ENCODE data around the gene FRMPD1.

DNA sequence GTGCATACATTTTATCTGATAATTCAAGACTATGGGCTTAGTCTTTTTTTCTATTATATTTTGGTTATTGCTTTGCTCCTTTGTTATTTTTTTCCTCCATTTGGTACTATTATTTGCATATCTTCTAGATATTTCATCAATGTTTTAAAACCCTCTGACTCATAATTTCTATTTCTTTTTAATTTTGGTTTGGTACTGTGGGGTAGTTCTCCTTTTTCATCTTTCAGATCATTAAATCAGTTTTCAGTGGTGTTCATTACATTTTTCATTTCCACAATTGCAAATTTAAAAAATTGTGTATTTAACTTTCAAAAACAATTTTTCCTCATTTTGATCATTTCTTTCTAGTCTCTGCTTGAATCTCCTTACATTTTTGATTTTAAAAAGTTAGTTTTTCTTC is 7.5 kb upstream of the FRMPD1 start:
- TF ChIP-seq ZBTB20 (tag by site-specific recombination; IDR thresholded peaks at IDR 0.05), result no peak
- TF ChIP-seq, protein P1, sequence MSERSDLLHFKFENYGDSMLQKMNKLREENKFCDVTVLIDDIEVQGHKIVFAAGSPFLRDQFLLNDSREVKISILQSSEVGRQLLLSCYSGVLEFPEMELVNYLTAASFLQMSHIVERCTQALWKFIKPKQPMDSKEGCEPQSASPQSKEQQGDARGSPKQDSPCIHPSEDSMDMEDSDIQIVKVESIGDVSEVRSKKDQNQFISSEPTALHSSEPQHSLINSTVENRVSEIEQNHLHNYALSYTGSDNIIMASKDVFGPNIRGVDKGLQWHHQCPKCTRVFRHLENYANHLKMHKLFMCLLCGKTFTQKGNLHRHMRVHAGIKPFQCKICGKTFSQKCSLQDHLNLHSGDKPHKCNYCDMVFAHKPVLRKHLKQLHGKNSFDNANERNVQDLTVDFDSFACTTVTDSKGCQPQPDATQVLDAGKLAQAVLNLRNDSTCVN (tag by site-specific recombination; optimal IDR thresholded peaks at IDR 0.05), result no peak
- TF ChIP-seq YY1 (tag by site-specific recombination; IDR thresholded peaks at IDR 0.05), result no peak
- no peak for TF ChIP-seq ZNF248 (tag by site-specific recombination; IDR thresholded peaks at IDR 0.05)
- no peak for TF ChIP-seq HOXC10 (CRISPR knock-in tag; IDR thresholded peaks at IDR 0.05)
- TF ChIP-seq ZNF292 (tag by site-specific recombination; IDR thresholded peaks at IDR 0.05; ENCODE audit: borderline replicate concordance, low read depth), result no peak
- TF ChIP-seq, protein P2, sequence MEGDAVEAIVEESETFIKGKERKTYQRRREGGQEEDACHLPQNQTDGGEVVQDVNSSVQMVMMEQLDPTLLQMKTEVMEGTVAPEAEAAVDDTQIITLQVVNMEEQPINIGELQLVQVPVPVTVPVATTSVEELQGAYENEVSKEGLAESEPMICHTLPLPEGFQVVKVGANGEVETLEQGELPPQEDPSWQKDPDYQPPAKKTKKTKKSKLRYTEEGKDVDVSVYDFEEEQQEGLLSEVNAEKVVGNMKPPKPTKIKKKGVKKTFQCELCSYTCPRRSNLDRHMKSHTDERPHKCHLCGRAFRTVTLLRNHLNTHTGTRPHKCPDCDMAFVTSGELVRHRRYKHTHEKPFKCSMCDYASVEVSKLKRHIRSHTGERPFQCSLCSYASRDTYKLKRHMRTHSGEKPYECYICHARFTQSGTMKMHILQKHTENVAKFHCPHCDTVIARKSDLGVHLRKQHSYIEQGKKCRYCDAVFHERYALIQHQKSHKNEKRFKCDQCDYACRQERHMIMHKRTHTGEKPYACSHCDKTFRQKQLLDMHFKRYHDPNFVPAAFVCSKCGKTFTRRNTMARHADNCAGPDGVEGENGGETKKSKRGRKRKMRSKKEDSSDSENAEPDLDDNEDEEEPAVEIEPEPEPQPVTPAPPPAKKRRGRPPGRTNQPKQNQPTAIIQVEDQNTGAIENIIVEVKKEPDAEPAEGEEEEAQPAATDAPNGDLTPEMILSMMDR (tag by site-specific recombination; IDR thresholded peaks at IDR 0.05), result no peak

All from HEK293 (cell line).